Adrenal gland (tissue), 5 donors: ENCODE results near the gene UBXN6.

Source experiments
- CTCF ChIP-seq, 6 experiments: fragments of 450-650 bp in 4 of 6; fragments of 200-600 bp in 2 of 6; sonication (generic) in 1 of 6; IDR thresholded peaks; 1 replicate in 5 of 6; 2 replicates in 1 of 6; pipeline versions ENCODE4 v1.5.1 to v1.8.0; 2016 to 2021; ENCODE audit warnings: antibody characterized with exemption in 6 of 6, mild to moderate bottlenecking in 2 of 6, moderate library complexity in 1 of 6
- POLR2A ChIP-seq, 2 donors: fragments of 450-650 bp; IDR thresholded peaks; one replicate each; pipeline ENCODE4 v1.6.1; 2017; ENCODE audit warnings: antibody characterized with exemption in 2 of 2, mild to moderate bottlenecking in 2 of 2, moderate library complexity in 1 of 2
- donor health status: DM: no; HTN: no; CAD: no.

- TF ChIP-seq POLR2A (IDR thresholded peaks at IDR 0.05) (no peak), CTCF (IDR thresholded peaks at IDR 0.05) (no peak)
Measured at GRCh38 chr19:4442819-4443146, 14.8 kb downstream of the UBXN6 start.
